ENCODE results near the gene REX1BD.
"Not testable (repeated sequence)": the region's sequence is repeated elsewhere in the genome, so short reads cannot be mapped to it uniquely, and the experiment has no call there.

Gene REX1BD

GRCh38 chr19:18588611-18589379, at the start of gene REX1BD:
REX1BD (plus strand) TSS chr19:18588798; CDS start chr19:18588802, 4 bp downstream.
- DNase-seq (ENCODE audit: low read depth, low spot score): no peak
- Histone ChIP-seq H3K27ac (ENCODE audit: low read length) (no peak within 1 kb of the TSS), H3K4me1 (ENCODE audit: control insufficient read depth, insufficient read depth, low read length) (peaks cover 7% of the 10 kb centered on the region; the same call in 1 of the 2 replicates), H3K36me3 (ENCODE audit: control insufficient read depth, insufficient read depth, low read length) (0 out of 2 replicates have a peak, but pooled peaks cover 3% of the 10 kb centered on the region), H3K4me3 (ENCODE audit: low read length) (peak within 1 kb of the TSS; percentile 81), H3K9me3 (ENCODE audit: control insufficient read depth, insufficient read depth, low read length) (no peaks in the 10 kb centered on the region), H3K27me3 (ENCODE audit: control insufficient read depth, insufficient read depth, low read length) (no peaks in the 10 kb centered on the region)
- no CpG with 5 or more reads among the region's 72 CpGs for WGBS (ENCODE audit: insufficient coverage, insufficient read length)

- DNase-seq (ENCODE audit: low read depth, low spot score): no peak
- no peaks in the 10 kb centered on the region for H3K9me3 ChIP-seq (ENCODE audit: control insufficient read depth, insufficient read depth, low read length)
- WGBS (ENCODE audit: insufficient coverage, insufficient read length): no CpG with 5 or more reads among the region's 19 CpGs
- H3K4me1 ChIP-seq (ENCODE audit: control insufficient read depth, insufficient read depth, low read length): peaks cover 2% of the 10 kb centered on the region
- no peak overlapping the region for H3K4me3 ChIP-seq (ENCODE audit: low read length)
- peaks cover 39% of the 10 kb centered on the region for H3K36me3 ChIP-seq (ENCODE audit: control insufficient read depth, insufficient read depth, low read length)
- no peaks in the 10 kb centered on the region for H3K27me3 ChIP-seq (ENCODE audit: control insufficient read depth, insufficient read depth, low read length)
- H3K27ac ChIP-seq (ENCODE audit: low read length): no peak overlapping the region
Measured at GRCh38 chr19:18539372-18539771, 49.2 kb upstream of the REX1BD start.

GRCh38 chr19:18540200-18540599, 48.4 kb upstream of the REX1BD start:
- H3K27me3 ChIP-seq (ENCODE audit: control insufficient read depth, insufficient read depth, low read length); H3K4me1 ChIP-seq (ENCODE audit: control insufficient read depth, insufficient read depth, low read length); DNase-seq (ENCODE audit: low read depth, low spot score); H3K27ac ChIP-seq (ENCODE audit: low read length); H3K4me3 ChIP-seq (ENCODE audit: low read length); H3K9me3 ChIP-seq (ENCODE audit: control insufficient read depth, insufficient read depth, low read length): not testable (repeated sequence)
- no CpG with 5 or more reads among the region's 1 CpG for WGBS (ENCODE audit: insufficient coverage, insufficient read length)
- peaks cover 39% of the 10 kb centered on the region for H3K36me3 ChIP-seq (ENCODE audit: control insufficient read depth, insufficient read depth, low read length)

DNA sequence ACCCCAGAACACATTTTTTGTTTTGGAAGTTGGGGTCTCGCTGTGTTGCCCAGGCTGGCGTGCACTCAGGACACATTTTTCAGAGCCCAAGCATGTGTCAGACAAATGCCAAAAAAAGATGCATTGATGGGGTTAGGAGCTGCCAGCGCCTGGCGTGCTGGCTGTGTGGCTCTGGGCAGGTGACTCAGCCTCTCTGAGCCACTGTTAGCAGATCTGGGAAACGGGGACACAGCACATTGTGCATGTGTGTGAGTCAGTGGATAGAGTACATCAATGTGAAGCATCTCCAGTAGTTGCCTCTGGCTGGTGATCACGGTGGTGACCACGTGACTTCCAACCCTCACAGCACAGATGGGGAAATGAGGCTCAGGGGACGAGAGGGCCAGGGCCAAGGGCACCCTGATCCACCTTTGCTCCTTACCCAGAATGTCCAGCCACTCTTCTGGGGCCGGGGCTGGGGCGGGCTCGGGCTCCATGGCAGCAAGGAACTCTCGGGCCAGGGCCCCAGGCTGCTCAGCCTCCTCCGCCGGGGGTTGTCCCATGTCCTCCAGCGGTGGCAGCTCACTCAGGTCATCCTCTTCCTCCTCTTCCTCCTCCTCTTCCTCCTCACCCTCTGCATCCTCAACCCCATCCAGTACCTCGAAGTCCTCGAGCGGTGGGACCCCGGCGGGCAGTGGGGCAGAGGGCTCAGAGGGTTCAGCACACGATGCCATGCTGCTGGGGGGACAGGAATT, 47.2 kb upstream of the REX1BD start:
- Histone ChIP-seq H3K9me3 (ENCODE audit: control insufficient read depth, insufficient read depth, low read length) (no peaks in the 10 kb centered on the region), H3K4me3 (ENCODE audit: low read length) (no peak overlapping the region)

DNA sequence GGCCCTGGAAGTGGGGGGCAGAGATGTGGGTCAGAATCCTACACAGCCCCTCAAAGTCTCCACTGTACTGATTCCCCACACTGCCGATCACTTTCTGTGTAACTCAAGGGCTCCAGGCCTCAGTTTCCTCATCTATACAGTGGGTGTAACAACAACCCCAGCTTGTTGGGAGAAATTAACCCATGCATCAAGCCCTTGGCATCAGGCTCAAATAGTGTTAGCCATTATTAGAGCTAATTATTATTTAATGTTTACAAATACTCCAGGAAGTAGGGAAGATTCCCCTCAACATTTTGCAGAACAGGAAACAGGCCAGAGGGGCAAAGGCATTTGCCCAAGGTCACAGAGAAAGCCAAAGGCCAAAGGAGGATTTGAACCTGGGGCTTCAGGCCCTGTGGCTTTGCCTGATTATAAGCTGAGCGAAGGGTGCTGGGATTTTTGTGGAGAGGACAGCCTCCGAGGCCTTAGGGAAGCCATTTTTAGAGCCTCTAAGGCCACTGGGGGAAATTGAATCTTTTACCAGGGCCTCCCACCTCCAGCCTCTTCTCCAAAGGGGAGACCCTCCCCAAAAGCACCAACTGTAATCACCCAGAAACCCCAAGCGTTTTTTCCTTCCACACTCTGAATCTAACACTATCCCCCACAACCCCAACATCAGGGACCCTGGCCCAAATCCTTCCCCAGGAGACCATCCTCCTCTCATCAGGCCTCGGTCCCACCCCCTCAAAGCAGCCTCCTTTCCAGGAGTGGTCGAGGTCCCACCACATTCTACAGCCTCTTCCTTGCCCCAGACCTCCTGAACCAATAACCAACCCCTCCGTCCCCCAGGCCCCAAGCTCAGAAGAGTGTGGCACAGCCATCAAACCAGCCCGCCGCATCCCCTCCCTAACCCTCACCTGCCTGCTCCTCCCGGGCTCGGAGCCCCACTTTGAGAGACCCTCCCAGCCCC, 46.3 kb upstream of the REX1BD start:
- WGBS (ENCODE audit: insufficient coverage, insufficient read length): no CpG with 5 or more reads among the region's 11 CpGs
- no peak for DNase-seq (ENCODE audit: low read depth, low spot score)
- Histone ChIP-seq H3K36me3 (ENCODE audit: control insufficient read depth, insufficient read depth, low read length) (peaks cover 26% of the 10 kb centered on the region), H3K27ac (ENCODE audit: low read length) (no peak overlapping the region), H3K4me3 (ENCODE audit: low read length) (peak overlapping the region; percentile 96; the same call in 1 of the 2 replicates), H3K9me3 (ENCODE audit: control insufficient read depth, insufficient read depth, low read length) (no peaks in the 10 kb centered on the region), H3K27me3 (ENCODE audit: control insufficient read depth, insufficient read depth, low read length) (no peaks in the 10 kb centered on the region), H3K4me1 (ENCODE audit: control insufficient read depth, insufficient read depth, low read length) (peaks cover 2% of the 10 kb centered on the region)

More for the DNA sequence above, 47.2 kb upstream of the REX1BD start:
- H3K27ac ChIP-seq (ENCODE audit: low read length): no peak overlapping the region
- H3K36me3 ChIP-seq (ENCODE audit: control insufficient read depth, insufficient read depth, low read length): peaks cover 31% of the 10 kb centered on the region
- DNase-seq (ENCODE audit: low read depth, low spot score): no peak
- WGBS (ENCODE audit: insufficient coverage, insufficient read length): no CpG with 5 or more reads among the region's 21 CpGs
- H3K4me1 ChIP-seq (ENCODE audit: control insufficient read depth, insufficient read depth, low read length): peaks cover 2% of the 10 kb centered on the region
- no peaks in the 10 kb centered on the region for H3K27me3 ChIP-seq (ENCODE audit: control insufficient read depth, insufficient read depth, low read length)

DNA sequence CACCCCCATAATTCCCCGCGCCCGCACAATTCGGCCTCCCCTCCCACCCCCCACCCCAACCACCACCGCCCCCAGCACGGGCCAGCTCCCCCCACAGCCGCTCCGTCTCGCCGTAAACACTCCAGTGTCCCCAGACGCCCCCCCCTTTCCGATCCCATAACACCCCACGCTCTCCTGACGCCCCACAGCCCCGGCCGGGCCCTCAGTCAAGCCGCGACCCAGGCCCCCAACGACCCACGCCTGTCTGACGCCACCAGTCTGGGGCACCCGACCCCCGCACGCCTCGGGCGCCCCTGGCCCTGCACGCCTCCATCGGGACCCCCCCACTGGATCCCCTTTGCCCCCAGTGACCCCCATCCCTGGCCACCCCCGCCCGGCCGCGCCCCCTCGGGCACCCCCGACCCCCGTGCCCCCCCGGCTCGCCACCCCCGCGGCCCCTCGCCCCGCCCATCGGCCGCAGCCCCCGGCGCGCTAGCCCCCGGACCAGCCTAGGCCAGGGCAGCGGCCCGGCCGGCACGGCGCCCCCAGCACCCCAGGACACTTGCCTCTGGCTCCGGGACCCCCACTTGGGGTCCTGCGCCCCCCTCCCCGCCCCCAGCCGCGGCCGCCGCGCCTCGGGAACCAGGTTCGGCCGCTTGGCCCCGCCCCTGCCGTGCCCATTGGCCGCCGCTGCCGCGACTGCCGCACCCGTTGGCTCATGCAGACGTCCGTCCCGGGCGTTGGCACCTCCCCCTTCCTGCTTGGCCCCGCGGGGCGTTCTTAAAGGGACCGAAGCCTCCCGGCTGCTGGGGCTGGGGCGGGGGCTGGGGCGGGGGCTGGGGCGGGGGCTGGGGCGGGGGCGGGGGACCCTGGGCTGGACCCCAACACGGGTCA, 45.4 kb upstream of the REX1BD start, which contains the start of gene FKBP8:
TSS of gene FKBP8 (minus strand) at position 633 of the 873 bp plus-strand sequence. CDS start 1,603 bp downstream, outside the sequence.
- no CpG with 5 or more reads among the region's 86 CpGs for WGBS (ENCODE audit: insufficient coverage, insufficient read length)
- Histone ChIP-seq H3K4me1 (ENCODE audit: control insufficient read depth, insufficient read depth, low read length) (peaks cover 2% of the 10 kb centered on the region), H3K9me3 (ENCODE audit: control insufficient read depth, insufficient read depth, low read length) (no peaks in the 10 kb centered on the region), H3K27ac (ENCODE audit: low read length) (no peak within 1 kb of the TSS), H3K36me3 (ENCODE audit: control insufficient read depth, insufficient read depth, low read length) (peaks cover 17% of the 10 kb centered on the region), H3K4me3 (ENCODE audit: low read length) (peak within 1 kb of the TSS; percentile 96; the same call in 1 of the 2 replicates), H3K27me3 (ENCODE audit: control insufficient read depth, insufficient read depth, low read length) (no peaks in the 10 kb centered on the region)
- peak; percentile 82 for DNase-seq (ENCODE audit: low read depth, low spot score)

DNA sequence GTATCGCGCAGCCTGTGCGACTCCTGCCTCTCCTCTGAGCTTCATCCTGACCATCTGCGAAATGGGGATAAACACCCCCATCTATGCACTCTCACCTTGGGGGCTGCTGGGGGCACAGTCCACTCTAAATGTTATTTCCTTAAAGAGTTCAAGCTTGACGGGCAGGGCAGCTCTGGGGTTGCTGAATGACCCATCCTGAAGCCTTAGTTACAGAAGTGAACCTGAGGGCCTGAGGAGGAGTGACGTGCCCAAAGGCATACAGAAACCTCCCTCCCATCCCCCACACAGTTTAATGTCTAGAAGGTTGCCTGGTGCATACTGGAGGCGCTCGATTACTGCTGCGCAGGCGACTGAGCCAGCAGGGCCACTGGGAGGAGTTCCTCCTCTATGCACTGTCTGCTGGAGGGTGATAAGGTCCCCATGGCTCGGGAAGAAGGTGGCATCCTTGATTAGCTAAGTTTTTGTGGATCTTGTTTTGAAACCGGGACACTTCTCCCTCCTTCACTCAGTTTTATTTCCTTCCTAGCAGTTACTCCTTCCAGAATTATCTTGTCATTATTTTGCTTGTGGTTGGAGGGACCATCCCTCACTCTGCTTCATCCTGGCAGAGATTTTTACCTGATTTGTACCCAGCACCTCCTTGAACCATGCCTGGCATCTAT, 44.7 kb upstream of the REX1BD start:
- H3K36me3 ChIP-seq (ENCODE audit: control insufficient read depth, insufficient read depth, low read length): peaks cover 14% of the 10 kb centered on the region
- H3K9me3 ChIP-seq (ENCODE audit: control insufficient read depth, insufficient read depth, low read length): no peaks in the 10 kb centered on the region
- H3K27me3 ChIP-seq (ENCODE audit: control insufficient read depth, insufficient read depth, low read length): no peaks in the 10 kb centered on the region
- H3K4me1 ChIP-seq (ENCODE audit: control insufficient read depth, insufficient read depth, low read length): peaks cover 2% of the 10 kb centered on the region; the same call in 1 of the 2 replicates
- no CpG with 5 or more reads among the region's 12 CpGs for WGBS (ENCODE audit: insufficient coverage, insufficient read length)
- H3K27ac ChIP-seq (ENCODE audit: low read length): no peak overlapping the region
- peak; percentile 48 for DNase-seq (ENCODE audit: low read depth, low spot score)
- peak overlapping the region; percentile 41; the same call in 1 of the 2 replicates for H3K4me3 ChIP-seq (ENCODE audit: low read length)

DNA sequence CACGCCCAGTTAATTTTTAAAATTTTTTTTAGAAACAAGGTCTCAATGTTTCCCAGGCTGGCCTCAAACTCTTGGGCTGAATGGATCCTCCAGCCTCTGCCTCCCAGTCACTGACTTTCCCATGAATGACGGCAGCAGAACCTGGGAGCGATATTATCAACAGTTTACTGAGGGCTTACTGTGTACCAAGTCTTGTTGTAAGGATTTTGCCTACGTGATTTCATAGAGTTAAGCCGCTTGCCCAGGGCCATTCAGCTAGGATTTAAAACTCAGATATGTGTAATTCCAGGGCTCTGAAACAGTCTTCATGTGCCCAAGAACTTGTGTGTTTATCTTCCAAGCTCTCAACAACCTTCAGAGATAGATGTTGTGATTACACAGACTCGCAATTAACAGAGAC, 37.0 kb upstream of the REX1BD start:
- DNase-seq (ENCODE audit: low read depth, low spot score): no peak
- no peaks in the 10 kb centered on the region for H3K9me3 ChIP-seq (ENCODE audit: control insufficient read depth, insufficient read depth, low read length)
- H3K4me1 ChIP-seq (ENCODE audit: control insufficient read depth, insufficient read depth, low read length): no peaks in the 10 kb centered on the region
- H3K4me3 ChIP-seq (ENCODE audit: low read length): no peak overlapping the region
- H3K27me3 ChIP-seq (ENCODE audit: control insufficient read depth, insufficient read depth, low read length): no peaks in the 10 kb centered on the region
- no peaks in the 10 kb centered on the region for H3K36me3 ChIP-seq (ENCODE audit: control insufficient read depth, insufficient read depth, low read length)
- no peak overlapping the region for H3K27ac ChIP-seq (ENCODE audit: low read length)
- no CpG with 5 or more reads among the region's 6 CpGs for WGBS (ENCODE audit: insufficient coverage, insufficient read length)

Measured in iPS DF 6.9 (cell line).